ENCODE results near the gene PPIP5K1. TPM values are rescaled to one million over a fixed set of nuclear protein-coding genes. Genes with fewer than 3 reads are reported as not detected.

Gene PPIP5K1
- total and polyA plus RNA-seq, 9 of the 15 experiments (the other 6 are each of a cell fraction or from before 2014, with no cell fraction given): 2.5 to 74.6 (median 35.1) TPM

GRCh38 chr15:43510200-43511011 is 79.6 kb downstream of the PPIP5K1 start (continued):
- TF ChIP-seq E4F1 (CRISPR knock-in tag; IDR thresholded peaks at IDR 0.05; ENCODE audit: borderline replicate concordance) (no peak), MBD2 (IDR thresholded peaks at IDR 0.05; ENCODE audit: borderline replicate concordance, low read depth) (no peak), SUPT5H (IDR thresholded peaks at IDR 0.05) (peak; percentile 84), KLF13 (tag; IDR thresholded peaks at IDR 0.05; ENCODE audit: borderline replicate concordance, low read depth) (peak; percentile 96), GTF2E2 (tag; IDR thresholded peaks at IDR 0.05) (0 out of 2 replicates have a peak, but pooled peaks have one; percentile 48), BDP1 (IDR thresholded peaks at IDR 0.05; ENCODE audit: insufficient read depth, insufficient read length) (no peak), ZNF551 (CRISPR knock-in tag; IDR thresholded peaks at IDR 0.05) (no peak), ZNF76 (CRISPR knock-in tag; IDR thresholded peaks at IDR 0.05; ENCODE audit: borderline replicate concordance) (peak; percentile 39; the same call in 1 of the 2 replicates), POLR2H (tag; IDR thresholded peaks at IDR 0.05; ENCODE audit: low read depth) (peak; percentile 89), BRCA1 (IDR thresholded peaks at IDR 0.05) (no peak), BRCA1 (CRISPR knock-in tag; IDR thresholded peaks at IDR 0.05) (no peak), CTCFL (IDR thresholded peaks at IDR 0.05; ENCODE audit: borderline replicate concordance, insufficient read depth, low read depth, low read length, poor library complexity, severe bottlenecking) (no peak), ZNF717 (CRISPR knock-in tag; IDR thresholded peaks at IDR 0.05) (no peak), ZNF589 (CRISPR knock-in tag; IDR thresholded peaks at IDR 0.05; ENCODE audit: low read depth) (peak; percentile 67; the same call in 1 of the 2 replicates), ZBTB2 (IDR thresholded peaks at IDR 0.05) (peak; percentile 54; the same call in 1 of the 2 replicates), SP2 (IDR thresholded peaks at IDR 0.05; ENCODE audit: extremely low read depth, low read depth, low read length, poor library complexity, severe bottlenecking) (peak; percentile 6), CREM (IDR thresholded peaks at IDR 0.05; ENCODE audit: low read depth) (peak; percentile 42; the same call in 1 of the 2 replicates), BRF2 (IDR thresholded peaks at IDR 0.05; ENCODE audit: borderline replicate concordance, insufficient read depth, insufficient read length) (no peak)

Data from K562 (cell line).